WTC11 (cell line): Measurements from ENCODE around the gene COBL.

Source experiments
- CREB1 ChIP-seq: sonication (generic); formaldehyde crosslinking; IDR thresholded peaks from 2 replicates; pipeline ENCODE4 v1.8.0; 2023; ENCODE audit warnings: mild to moderate bottlenecking, missing genetic modification reagents
- STAT6 ChIP-seq: sonication (generic); formaldehyde crosslinking; conservative IDR thresholded peaks from 2 replicates; pipeline ENCODE4 v1.8.1; 2023; ENCODE audit warnings: mild to moderate bottlenecking, low read depth, missing genetic modification reagents, moderate library complexity
- ZMAT4 ChIP-seq: fragments of 250-450 bp; sonication (Bioruptor Pico); IDR thresholded peaks from 2 replicates; pipeline ENCODE4 v1.9.0; 2021; ENCODE audit warnings: mild to moderate bottlenecking

- no peak for TF ChIP-seq CREB1
- no peak for TF ChIP-seq ZMAT4 (CRISPR knock-in tag)
- no peak for TF ChIP-seq STAT6
Measured at GRCh38 chr7:51243631-51244030, 73.0 kb downstream of the COBL start.
